Esophagus (tissue), 2 donors: ENCODE results near the gene PRKAR1B. TPM values are rescaled to one million over a fixed set of nuclear protein-coding genes. Genes with fewer than 3 reads are reported as not detected.

Experiments
- H3K27ac ChIP-seq, 2 donors: one replicate each; pipeline ENCODE4 v1.5.1; 2013; ENCODE audit warnings: low read depth in 2 of 2, mild to moderate bottlenecking in 2 of 2, inconsistent platforms in 1 of 2, low read length in 1 of 2, moderate library complexity in 1 of 2
- H3K27me3 ChIP-seq, 2 donors: one replicate each; pipeline ENCODE4 v1.6.1; 2013; ENCODE audit warnings: low read length in 2 of 2, control low read depth in 1 of 2, mild to moderate bottlenecking in 1 of 2; ENCODE audit not compliant: insufficient read depth in 2 of 2, control insufficient read depth in 1 of 2
- H3K36me3 ChIP-seq, 2 donors: one replicate each; pipeline ENCODE4 v1.6.1; 2013; ENCODE audit warnings: low read length in 1 of 2; ENCODE audit not compliant: control insufficient read depth in 2 of 2, insufficient read depth in 2 of 2
- H3K4me1 ChIP-seq, 2 donors: one replicate each; pipeline ENCODE4 v1.6.1; 2013; ENCODE audit warnings: low read length in 1 of 2; ENCODE audit not compliant: control insufficient read depth in 2 of 2, insufficient read depth in 2 of 2
- H3K4me3 ChIP-seq, 2 donors: one replicate each; pipeline ENCODE4 v1.5.1; 2013; ENCODE audit warnings: low read length in 2 of 2, mild to moderate bottlenecking in 2 of 2, low read depth in 1 of 2, moderate library complexity in 1 of 2
- H3K9me3 ChIP-seq, 2 donors: one replicate each; pipeline ENCODE4 v1.6.1; 2013; ENCODE audit warnings: mild to moderate bottlenecking in 2 of 2, low read depth in 1 of 2, low read length in 1 of 2, moderate library complexity in 1 of 2; ENCODE audit not compliant: control insufficient read depth in 2 of 2, insufficient read depth in 1 of 2
- WGBS, 2 donors: extraction: QIAGEN DNeasy Blood & Tissue Kit; methylation state at CpG; one replicate each; pipeline ENCODE4 v1.1.7; 2013; 5-methylcytosine and 5-hydroxymethylcytosine counted together
- polyA plus RNA-seq, 2 donors: library from polyadenylated mRNA; stranded (reverse); fragments of 200-250 nt; gene quantifications; one replicate each; pipeline ENCODE4 v1.2.3, GENCODE V29; 2013
- donor health status: healthy with polysubstance abuse.
- donor health status: Bipolar disorder and iron deficiency.

The PRKAR1B gene
- polyA plus RNA-seq, 2 donors = 10.4 to 10.9 TPM

- no peak overlapping the region for H3K4me3 ChIP-seq
- no peak overlapping the region for H3K27ac ChIP-seq
- H3K9me3 ChIP-seq = no peaks in the 10 kb centered on the region
- no peaks in the 10 kb centered on the region for H3K27me3 ChIP-seq
- 83 to 84% methylated on average over 23 of the region's 23 CpGs for WGBS, 2 donors
- no peaks in the 10 kb centered on the region for H3K4me1 ChIP-seq
- H3K36me3 ChIP-seq = no peaks in the 10 kb centered on the region
Measured at GRCh38 chr7:574661-575395, 152.3 kb downstream of the PRKAR1B start.

- H3K36me3 ChIP-seq = no peaks in the 10 kb centered on the region
- WGBS, 2 donors = 92% methylated on average over 23 of the region's 23 CpGs
- no peak overlapping the region for H3K4me3 ChIP-seq
- no peak overlapping the region for H3K27ac ChIP-seq
- H3K27me3 ChIP-seq = no peaks in the 10 kb centered on the region
- H3K9me3 ChIP-seq = no peaks in the 10 kb centered on the region
- H3K4me1 ChIP-seq = no peaks in the 10 kb centered on the region
Measured at GRCh38 chr7:573933-574381, 153.1 kb downstream of the PRKAR1B start.

GRCh38 chr7:573269-573932 is 153.7 kb downstream of the PRKAR1B start:
- Histone ChIP-seq H3K27me3 (no peaks in the 10 kb centered on the region), H3K27ac (no peak overlapping the region), H3K4me3 (no peak overlapping the region), H3K4me1 (no peaks in the 10 kb centered on the region), H3K9me3 (no peaks in the 10 kb centered on the region), H3K36me3 (no peaks in the 10 kb centered on the region)
- 92 to 94% methylated on average over 36 of the region's 36 CpGs for WGBS, 2 donors

- H3K9me3 ChIP-seq = no peaks in the 10 kb centered on the region
- H3K4me3 ChIP-seq = no peak overlapping the region
- WGBS, 2 donors = 91 to 92% methylated on average over 40 to 45 of the region's 45 CpGs
- no peaks in the 10 kb centered on the region for H3K4me1 ChIP-seq
- no peaks in the 10 kb centered on the region for H3K36me3 ChIP-seq
- no peaks in the 10 kb centered on the region for H3K27me3 ChIP-seq
- H3K27ac ChIP-seq = no peak overlapping the region
Measured at GRCh38 chr7:572416-573268, 154.4 kb downstream of the PRKAR1B start.

GRCh38 chr7:571718-572415 is 155.2 kb downstream of the PRKAR1B start:
- Histone ChIP-seq H3K36me3 (no peaks in the 10 kb centered on the region), H3K4me1 (no peaks in the 10 kb centered on the region), H3K9me3 (peaks cover 0 to 4% of the 10 kb centered on the region in 2 donors), H3K27ac (no peak overlapping the region), H3K4me3 (no peak overlapping the region), H3K27me3 (no peaks in the 10 kb centered on the region)
- 95 to 97% methylated on average over 36 to 38 of the region's 38 CpGs for WGBS, 2 donors

GRCh38 chr7:571096-571717 is 155.9 kb downstream of the PRKAR1B start:
- no peaks in the 10 kb centered on the region for H3K36me3 ChIP-seq
- H3K4me3 ChIP-seq = no peak overlapping the region
- H3K27me3 ChIP-seq = no peaks in the 10 kb centered on the region
- no peak overlapping the region for H3K27ac ChIP-seq
- peaks cover 0 to 4% of the 10 kb centered on the region in 2 donors for H3K9me3 ChIP-seq
- 90 to 93% methylated on average over 33 of the region's 33 CpGs for WGBS, 2 donors
- no peaks in the 10 kb centered on the region for H3K4me1 ChIP-seq

- Histone ChIP-seq H3K27me3 (no peaks in the 10 kb centered on the region), H3K4me1 (no peaks in the 10 kb centered on the region), H3K9me3 (peaks cover 0 to 4% of the 10 kb centered on the region in 2 donors), H3K4me3 (no peak overlapping the region), H3K36me3 (no peaks in the 10 kb centered on the region), H3K27ac (no peak overlapping the region)
- WGBS, 2 donors = 88% methylated on average over 14 of the region's 14 CpGs
Measured at GRCh38 chr7:570801-571070, 156.3 kb downstream of the PRKAR1B start.

GRCh38 chr7:569996-570800 is 156.9 kb downstream of the PRKAR1B start:
- 92 to 96% methylated on average over 40 of the region's 40 CpGs for WGBS, 2 donors
- no peaks in the 10 kb centered on the region for H3K27me3 ChIP-seq
- H3K27ac ChIP-seq = no peak overlapping the region
- no peak overlapping the region for H3K4me3 ChIP-seq
- H3K9me3 ChIP-seq = peaks cover 0 to 4% of the 10 kb centered on the region in 2 donors
- H3K36me3 ChIP-seq = no peaks in the 10 kb centered on the region
- H3K4me1 ChIP-seq = no peaks in the 10 kb centered on the region
